ENCODE measurements around the gene HCRT. TPM values are rescaled to one million over a fixed set of nuclear protein-coding genes. Genes with fewer than 3 reads are reported as not detected.
"Not testable (repeated sequence)": the region's sequence is repeated elsewhere in the genome, so short reads cannot be mapped to it uniquely, and the experiment has no call there.

The HCRT gene
- polyA plus RNA-seq, 1 of the 3 experiments (the other 2 are of a cell fraction) = not detected

DNA sequence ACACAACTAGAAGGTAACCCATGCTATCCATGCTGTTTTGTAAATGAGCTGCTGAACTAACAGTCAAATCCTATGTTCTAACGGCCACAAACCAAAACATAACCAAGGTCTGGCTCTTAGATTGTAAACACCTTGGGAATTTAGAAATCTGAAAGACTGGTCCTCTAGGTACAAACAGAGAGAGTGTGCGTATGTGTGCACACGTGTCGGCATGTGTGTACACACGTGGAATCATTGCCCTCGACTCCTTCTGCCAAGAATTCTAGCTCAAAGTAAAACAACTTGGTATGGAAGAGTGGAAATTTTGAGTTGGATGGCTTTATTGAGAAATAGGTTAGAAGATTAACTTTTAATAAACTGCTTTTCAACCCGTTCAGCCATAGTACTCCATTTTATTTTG, 27.1 kb upstream of the HCRT start:
- H4K20me1 ChIP-seq (ENCODE audit: insufficient read depth) = no peaks in the 10 kb centered on the region
- no peaks in the 10 kb centered on the region for H3K79me2 ChIP-seq (ENCODE audit: insufficient read depth)
- H3K9ac ChIP-seq = no peak overlapping the region
- TF ChIP-seq, protein P1, sequence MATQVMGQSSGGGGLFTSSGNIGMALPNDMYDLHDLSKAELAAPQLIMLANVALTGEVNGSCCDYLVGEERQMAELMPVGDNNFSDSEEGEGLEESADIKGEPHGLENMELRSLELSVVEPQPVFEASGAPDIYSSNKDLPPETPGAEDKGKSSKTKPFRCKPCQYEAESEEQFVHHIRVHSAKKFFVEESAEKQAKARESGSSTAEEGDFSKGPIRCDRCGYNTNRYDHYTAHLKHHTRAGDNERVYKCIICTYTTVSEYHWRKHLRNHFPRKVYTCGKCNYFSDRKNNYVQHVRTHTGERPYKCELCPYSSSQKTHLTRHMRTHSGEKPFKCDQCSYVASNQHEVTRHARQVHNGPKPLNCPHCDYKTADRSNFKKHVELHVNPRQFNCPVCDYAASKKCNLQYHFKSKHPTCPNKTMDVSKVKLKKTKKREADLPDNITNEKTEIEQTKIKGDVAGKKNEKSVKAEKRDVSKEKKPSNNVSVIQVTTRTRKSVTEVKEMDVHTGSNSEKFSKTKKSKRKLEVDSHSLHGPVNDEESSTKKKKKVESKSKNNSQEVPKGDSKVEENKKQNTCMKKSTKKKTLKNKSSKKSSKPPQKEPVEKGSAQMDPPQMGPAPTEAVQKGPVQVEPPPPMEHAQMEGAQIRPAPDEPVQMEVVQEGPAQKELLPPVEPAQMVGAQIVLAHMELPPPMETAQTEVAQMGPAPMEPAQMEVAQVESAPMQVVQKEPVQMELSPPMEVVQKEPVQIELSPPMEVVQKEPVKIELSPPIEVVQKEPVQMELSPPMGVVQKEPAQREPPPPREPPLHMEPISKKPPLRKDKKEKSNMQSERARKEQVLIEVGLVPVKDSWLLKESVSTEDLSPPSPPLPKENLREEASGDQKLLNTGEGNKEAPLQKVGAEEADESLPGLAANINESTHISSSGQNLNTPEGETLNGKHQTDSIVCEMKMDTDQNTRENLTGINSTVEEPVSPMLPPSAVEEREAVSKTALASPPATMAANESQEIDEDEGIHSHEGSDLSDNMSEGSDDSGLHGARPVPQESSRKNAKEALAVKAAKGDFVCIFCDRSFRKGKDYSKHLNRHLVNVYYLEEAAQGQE (IDR thresholded peaks at IDR 0.05; ENCODE audit: low read depth, low read length) = no peak
- no peak for TF ChIP-seq MEF2A (IDR thresholded peaks at IDR 0.05; ENCODE audit: borderline replicate concordance, low read depth)
- TF ChIP-seq SIN3A (IDR thresholded peaks at IDR 0.05; ENCODE audit: borderline replicate concordance, low read depth, low read length) = no peak
- TF ChIP-seq, protein P2, sequence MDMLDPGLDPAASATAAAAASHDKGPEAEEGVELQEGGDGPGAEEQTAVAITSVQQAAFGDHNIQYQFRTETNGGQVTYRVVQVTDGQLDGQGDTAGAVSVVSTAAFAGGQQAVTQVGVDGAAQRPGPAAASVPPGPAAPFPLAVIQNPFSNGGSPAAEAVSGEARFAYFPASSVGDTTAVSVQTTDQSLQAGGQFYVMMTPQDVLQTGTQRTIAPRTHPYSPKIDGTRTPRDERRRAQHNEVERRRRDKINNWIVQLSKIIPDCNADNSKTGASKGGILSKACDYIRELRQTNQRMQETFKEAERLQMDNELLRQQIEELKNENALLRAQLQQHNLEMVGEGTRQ (IDR thresholded peaks at IDR 0.05; ENCODE audit: borderline replicate concordance, low read depth, low read length) = no peak
- TF ChIP-seq, protein P3, sequence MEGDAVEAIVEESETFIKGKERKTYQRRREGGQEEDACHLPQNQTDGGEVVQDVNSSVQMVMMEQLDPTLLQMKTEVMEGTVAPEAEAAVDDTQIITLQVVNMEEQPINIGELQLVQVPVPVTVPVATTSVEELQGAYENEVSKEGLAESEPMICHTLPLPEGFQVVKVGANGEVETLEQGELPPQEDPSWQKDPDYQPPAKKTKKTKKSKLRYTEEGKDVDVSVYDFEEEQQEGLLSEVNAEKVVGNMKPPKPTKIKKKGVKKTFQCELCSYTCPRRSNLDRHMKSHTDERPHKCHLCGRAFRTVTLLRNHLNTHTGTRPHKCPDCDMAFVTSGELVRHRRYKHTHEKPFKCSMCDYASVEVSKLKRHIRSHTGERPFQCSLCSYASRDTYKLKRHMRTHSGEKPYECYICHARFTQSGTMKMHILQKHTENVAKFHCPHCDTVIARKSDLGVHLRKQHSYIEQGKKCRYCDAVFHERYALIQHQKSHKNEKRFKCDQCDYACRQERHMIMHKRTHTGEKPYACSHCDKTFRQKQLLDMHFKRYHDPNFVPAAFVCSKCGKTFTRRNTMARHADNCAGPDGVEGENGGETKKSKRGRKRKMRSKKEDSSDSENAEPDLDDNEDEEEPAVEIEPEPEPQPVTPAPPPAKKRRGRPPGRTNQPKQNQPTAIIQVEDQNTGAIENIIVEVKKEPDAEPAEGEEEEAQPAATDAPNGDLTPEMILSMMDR (IDR thresholded peaks at IDR 0.05) = no peak
- TF ChIP-seq EZH2phosphoT487 (IDR thresholded peaks at IDR 0.05; ENCODE audit: borderline replicate concordance, low read depth) = no peak
- TF ChIP-seq, protein P4, sequence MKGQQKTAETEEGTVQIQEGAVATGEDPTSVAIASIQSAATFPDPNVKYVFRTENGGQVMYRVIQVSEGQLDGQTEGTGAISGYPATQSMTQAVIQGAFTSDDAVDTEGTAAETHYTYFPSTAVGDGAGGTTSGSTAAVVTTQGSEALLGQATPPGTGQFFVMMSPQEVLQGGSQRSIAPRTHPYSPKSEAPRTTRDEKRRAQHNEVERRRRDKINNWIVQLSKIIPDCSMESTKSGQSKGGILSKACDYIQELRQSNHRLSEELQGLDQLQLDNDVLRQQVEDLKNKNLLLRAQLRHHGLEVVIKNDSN (IDR thresholded peaks at IDR 0.05; ENCODE audit: borderline replicate concordance, low read depth) = no peak
- TF ChIP-seq GABPA (IDR thresholded peaks at IDR 0.05; ENCODE audit: low read depth) = no peak
- no peak for TF ChIP-seq RFX5 (IDR thresholded peaks at IDR 0.05; ENCODE audit: low read length)
- TF ChIP-seq FOXM1 (IDR thresholded peaks at IDR 0.05; ENCODE audit: low read depth) = no peak
- no peak for TF ChIP-seq TCF12 (IDR thresholded peaks at IDR 0.05)
- TF ChIP-seq JUND (IDR thresholded peaks at IDR 0.05) = no peak
- no peak for TF ChIP-seq YY1 (IDR thresholded peaks at IDR 0.05; ENCODE audit: low read depth)
- TF ChIP-seq TAF1 (IDR thresholded peaks at IDR 0.05; ENCODE audit: borderline replicate concordance, low read depth, low read length) = no peak
- TF ChIP-seq FOSL2 (IDR thresholded peaks at IDR 0.05; ENCODE audit: borderline replicate concordance, low read depth) = no peak
- no peak for TF ChIP-seq SMC3 (IDR thresholded peaks at IDR 0.05; ENCODE audit: low read depth, low read length)
- TF ChIP-seq, protein P5, sequence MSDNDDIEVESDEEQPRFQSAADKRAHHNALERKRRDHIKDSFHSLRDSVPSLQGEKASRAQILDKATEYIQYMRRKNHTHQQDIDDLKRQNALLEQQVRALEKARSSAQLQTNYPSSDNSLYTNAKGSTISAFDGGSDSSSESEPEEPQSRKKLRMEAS (IDR thresholded peaks at IDR 0.05; ENCODE audit: low read depth) = no peak
- TF ChIP-seq RAD21 (IDR thresholded peaks at IDR 0.05; ENCODE audit: low read length) = no peak
- TF ChIP-seq MXI1 (IDR thresholded peaks at IDR 0.05; ENCODE audit: low read depth, low read length) = no peak
- H3K27me3 ChIP-seq (ENCODE audit: insufficient read depth) = no peaks in the 10 kb centered on the region
- H3F3A ChIP-seq (replicated peaks; ENCODE audit: insufficient read depth) = no peaks in the 10 kb centered on the region
- no peak overlapping the region for H3K4me3 ChIP-seq (ENCODE audit: low read depth in 2 of 2, low read length in 1 of 2)
- no peaks in the 10 kb centered on the region for H3K4me1 ChIP-seq (ENCODE audit: control insufficient read depth in 1 of 2, insufficient read depth in 2 of 2, low read depth in 1 of 2, low read length in 1 of 2)
- no peaks in the 10 kb centered on the region for H3K9me2 ChIP-seq
- 91% methylated on average over 7 of the region's 7 CpGs for WGBS (ENCODE audit: low lambda C conversion rate)
- no peak overlapping the region for H3K4me2 ChIP-seq
- no peaks in the 10 kb centered on the region for H3K9me3 ChIP-seq
- H3K27ac ChIP-seq (ENCODE audit: low read depth in 2 of 2, low read length in 1 of 2) = no peak overlapping the region
- CTCF ChIA-PET = interaction anchor here (0.7 to 2.0 kb wide), 3 partner anchors 10 to 31 kb away, joined by 3 to 10 read pairs (median 6); partner anchors contain the start of gene KCNH4
- DNase-seq = no peak
- peaks cover 22 to 57% of the 10 kb centered on the region in 2 experiments for H3K36me3 ChIP-seq (replicated peaks in 1 of 2; ENCODE audit: control insufficient read depth in 1 of 2, insufficient read depth in 2 of 2, low read length in 1 of 2)
- H2AFZ ChIP-seq (ENCODE audit: low read depth) = no peak overlapping the region
- POLR2A ChIA-PET = no interaction called here

DNA sequence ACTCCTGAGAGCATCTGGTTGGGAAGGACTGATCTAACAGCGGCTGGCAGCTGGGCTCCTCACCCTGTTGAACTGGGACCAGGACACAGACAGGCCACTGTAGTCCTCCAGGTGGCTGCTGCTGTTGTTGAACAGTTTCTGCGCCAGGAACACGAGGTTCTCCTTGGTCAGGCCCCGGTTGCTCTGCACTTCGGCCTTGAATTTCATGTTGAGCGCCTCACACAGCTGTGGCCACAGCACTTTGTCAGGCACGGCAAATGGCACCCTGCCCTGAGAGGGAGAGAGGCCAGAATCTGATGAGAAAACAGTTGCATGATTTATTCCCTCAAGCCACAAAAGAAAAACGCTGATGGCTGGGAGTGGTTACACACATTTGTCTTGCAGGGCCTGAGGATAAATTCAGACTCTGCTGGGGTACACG, 26.7 kb upstream of the HCRT start:
- H3K27me3 ChIP-seq (ENCODE audit: insufficient read depth); H3F3A ChIP-seq (replicated peaks; ENCODE audit: insufficient read depth); H3K9me3 ChIP-seq; H3K79me2 ChIP-seq (ENCODE audit: insufficient read depth); POLR2A ChIA-PET; H3K27ac ChIP-seq (ENCODE audit: low read depth in 2 of 2, low read length in 1 of 2); H2AFZ ChIP-seq (ENCODE audit: low read depth); H4K20me1 ChIP-seq (ENCODE audit: insufficient read depth); H3K4me2 ChIP-seq; H3K4me3 ChIP-seq (ENCODE audit: low read depth in 2 of 2, low read length in 1 of 2); H3K4me1 ChIP-seq (ENCODE audit: control insufficient read depth in 1 of 2, insufficient read depth in 2 of 2, low read depth in 1 of 2, low read length in 1 of 2); H3K9me2 ChIP-seq; H3K9ac ChIP-seq; DNase-seq: not testable (repeated sequence)
- 84% methylated on average over 4 of the region's 9 CpGs for WGBS (ENCODE audit: low lambda C conversion rate)
- H3K36me3 ChIP-seq (replicated peaks in 1 of 2; ENCODE audit: control insufficient read depth in 1 of 2, insufficient read depth in 2 of 2, low read length in 1 of 2) = peaks cover 18 to 58% of the 10 kb centered on the region in 2 experiments
- CTCF ChIA-PET = interaction anchor here (2.0 kb wide), 1 partner anchor 10 kb away, joined by 10 read pairs; no protein-coding TSS in a partner anchor
